HG03139 (cell line): ENCODE data around the gene RPS24.
A peak's percentile ranks its signal among the peaks of the same experiment; 100 is the strongest.

Experiments
- ATAC-seq: cut with Tn5 transposase; IDR thresholded peaks from one replicate; pipeline ENCODE4 v1.9.1; 2021; ENCODE audit not compliant: unreplicated experiment

Gene RPS24

DNA sequence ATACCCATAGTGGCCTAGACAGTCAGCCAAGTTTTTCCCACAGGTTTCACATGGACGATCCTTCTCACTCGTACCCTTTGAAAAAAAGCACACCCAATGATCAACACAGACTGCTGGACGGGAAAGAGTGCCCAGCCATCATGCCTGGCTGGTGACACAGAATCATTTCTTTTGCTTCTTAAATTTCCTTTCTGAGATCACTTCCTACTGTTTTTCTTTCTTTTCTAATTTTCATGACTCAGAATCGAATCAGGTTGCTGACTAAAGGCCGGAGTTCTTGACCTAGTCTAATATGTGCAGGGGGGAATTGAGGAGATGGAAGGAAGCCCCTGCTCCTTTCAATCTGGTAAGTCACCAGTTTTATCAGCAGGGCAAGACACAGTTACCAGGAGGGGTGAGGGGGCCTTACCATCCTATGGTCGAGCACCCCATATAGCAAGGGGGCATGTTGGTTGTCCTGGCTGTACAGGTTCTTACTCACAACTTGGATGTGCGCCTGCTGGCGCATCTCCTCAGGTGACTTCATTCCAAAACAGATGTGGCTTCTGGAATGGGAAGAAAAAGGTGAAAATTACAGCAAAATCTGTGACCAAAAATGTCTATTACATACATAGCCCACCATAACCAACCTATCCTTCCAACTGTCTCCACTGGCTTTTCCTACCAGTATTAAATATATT is 7.8 kb upstream of the RPS24 start:
- no peak for ATAC-seq

DNA sequence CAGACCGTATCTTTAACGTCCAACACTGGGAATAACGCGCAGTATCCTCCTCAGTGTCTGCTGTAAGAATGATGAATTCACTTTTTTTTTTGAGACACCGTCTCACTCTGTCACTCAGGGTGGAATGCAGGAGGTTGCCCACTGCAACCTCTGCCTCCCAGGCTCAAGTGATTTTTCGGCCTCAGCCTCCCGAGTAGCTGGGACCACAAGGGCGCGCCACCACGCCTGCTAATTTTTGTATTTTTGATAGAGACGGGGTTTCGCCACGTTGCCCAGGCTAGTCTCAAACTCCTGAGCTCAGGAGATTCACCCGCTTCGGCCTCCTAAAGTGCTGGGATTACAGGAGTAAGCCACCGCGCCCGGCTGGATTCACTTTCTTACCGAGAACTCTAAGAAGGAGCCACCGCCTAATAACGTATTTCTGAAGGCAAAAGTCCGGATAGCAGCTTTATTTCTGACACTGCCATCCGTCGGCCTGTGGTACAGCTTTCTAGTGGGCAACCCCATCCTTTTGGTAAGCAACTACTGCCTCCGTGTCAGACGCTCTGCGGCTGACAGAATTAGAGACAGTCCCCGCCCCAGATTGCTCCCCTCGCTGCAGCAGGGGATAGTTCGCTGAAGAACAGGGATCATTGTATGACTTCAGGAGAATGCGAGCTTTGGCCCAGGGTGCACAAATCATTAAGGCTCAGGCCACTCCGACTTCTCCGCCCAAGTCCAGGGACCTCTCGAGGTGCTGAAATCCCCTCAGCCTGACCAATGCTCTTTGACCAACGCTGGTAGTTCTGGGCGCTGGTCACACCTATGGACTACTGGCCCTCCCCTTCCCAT is 5.0 kb upstream of the RPS24 start:
- ATAC-seq, result no peak

DNA sequence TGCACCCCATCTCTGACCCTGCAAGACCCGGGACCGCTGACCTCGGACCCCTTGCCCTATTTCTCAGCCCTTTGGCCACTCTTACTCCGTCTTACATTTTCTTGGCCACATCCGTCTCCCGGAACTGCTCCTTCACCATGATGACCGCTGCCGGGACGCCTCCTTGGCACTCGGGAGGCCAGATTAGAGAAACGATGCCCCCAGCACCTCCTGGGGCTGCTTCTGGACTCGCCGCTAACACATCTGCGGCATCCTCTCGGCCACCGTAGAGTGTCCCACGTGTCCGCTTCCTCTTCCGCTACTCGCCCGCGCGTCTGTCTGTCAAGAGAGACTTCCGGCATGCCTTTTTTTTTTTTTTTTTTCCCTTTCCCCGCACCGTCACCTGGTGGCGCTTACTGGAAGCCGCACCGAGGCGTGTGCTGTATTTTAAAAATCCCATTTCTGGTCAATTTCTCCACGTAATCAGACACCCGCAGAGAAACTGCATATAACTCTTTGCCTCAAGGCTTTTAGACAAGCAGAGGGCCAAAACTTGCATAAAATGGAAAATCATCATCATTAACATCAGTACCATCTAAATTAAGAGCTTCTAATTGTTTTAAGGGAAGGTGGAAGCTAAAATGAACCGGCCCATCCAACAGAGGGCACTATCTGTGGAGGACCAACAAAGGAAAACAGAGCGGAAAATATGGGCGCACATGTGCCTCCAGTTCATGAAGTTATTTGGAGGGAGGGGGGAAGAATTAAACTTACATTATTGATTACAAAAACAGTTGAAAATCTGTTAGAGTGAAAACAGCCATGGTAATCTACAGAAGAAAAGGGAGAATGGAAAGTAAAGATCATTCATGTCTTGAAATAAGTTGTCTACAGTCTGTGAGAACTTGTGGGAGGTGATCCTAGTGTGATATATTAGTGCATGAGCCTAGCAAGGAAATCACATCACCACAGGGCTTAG is 4.1 kb upstream of the RPS24 start, which contains the start of gene POLR3A:
TSS of gene POLR3A (minus strand) at position 247 of the 958 bp plus-strand sequence. CDS start at position 139, 108 bp downstream.
- ATAC-seq, result peak; percentile 45

DNA sequence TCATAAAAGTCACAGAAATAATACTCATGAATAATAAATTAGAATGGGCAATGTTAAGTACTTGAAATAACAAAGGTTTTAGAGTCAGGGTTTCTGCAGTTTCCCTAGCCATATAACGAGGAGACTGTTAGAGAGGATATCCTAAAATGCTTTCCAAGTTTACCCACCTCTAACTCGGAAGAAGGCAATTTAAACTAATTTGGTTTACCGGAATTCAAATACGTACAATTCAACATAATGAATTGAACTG is 351 bp upstream of the RPS24 start:
- ATAC-seq, result no peak

DNA sequence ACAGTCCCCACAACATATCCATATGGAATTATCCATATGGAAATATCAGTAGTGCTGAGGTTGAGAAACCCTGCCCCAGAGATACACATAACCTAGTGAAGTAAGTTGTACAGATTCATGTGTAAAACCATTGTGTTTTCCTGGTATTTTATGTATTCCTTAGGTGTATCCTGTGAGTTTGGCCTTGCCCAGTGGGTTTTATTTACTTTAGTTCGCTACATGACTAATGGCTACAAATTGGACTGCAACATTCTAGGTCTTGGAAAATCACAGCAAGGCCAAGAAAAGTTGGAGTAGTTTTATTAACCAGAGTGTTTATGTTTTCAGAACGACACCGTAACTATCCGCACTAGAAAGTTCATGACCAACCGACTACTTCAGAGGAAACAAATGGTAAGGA is 1.4 kb downstream of the RPS24 start:
- no peak for ATAC-seq

DNA sequence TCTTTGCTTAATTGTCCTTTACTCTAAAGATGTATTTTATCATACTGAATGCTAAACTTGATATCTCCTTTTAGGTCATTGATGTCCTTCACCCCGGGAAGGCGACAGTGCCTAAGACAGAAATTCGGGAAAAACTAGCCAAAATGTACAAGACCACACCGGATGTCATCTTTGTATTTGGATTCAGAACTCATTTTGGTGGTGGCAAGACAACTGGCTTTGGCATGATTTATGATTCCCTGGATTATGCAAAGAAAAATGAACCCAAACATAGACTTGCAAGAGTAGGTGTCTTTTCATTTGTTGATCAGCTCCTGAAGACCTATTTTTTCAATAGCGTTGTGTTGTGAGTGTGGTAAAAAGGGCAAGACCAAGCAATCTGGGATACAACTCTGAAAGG is 1.8 kb downstream of the RPS24 start:
- ATAC-seq, result no peak

DNA sequence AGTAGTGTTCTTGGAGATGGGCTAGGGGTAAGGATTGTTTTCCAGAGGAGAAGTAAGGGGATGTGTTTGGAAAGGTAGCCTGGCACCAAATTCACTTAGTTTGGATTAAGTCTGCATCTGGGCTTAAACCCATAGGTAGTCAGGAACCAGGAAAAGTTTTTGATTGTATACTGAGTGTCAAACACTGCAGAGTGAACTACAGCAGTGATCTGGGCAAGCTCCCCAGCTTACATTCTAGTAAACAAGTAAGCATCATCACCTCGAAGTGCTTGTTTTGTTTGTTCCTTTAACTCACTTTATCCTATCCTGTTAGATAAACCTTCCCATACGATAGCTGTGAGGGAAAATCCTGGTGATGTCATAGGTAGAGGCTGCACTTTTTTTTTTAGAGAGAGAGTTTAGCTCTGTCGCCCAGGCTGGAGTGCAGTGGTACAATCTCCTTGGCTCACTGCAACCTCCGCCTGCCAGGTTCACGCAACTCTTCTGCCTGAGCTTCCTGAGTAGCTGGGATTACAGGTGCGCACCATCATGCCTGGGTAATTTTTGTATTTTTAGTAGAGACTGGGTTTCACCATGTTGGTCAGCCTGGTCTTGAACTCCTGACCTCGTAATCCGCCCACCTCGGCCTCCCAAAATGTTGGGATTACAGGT is 2.4 kb downstream of the RPS24 start:
- ATAC-seq, result no peak

DNA sequence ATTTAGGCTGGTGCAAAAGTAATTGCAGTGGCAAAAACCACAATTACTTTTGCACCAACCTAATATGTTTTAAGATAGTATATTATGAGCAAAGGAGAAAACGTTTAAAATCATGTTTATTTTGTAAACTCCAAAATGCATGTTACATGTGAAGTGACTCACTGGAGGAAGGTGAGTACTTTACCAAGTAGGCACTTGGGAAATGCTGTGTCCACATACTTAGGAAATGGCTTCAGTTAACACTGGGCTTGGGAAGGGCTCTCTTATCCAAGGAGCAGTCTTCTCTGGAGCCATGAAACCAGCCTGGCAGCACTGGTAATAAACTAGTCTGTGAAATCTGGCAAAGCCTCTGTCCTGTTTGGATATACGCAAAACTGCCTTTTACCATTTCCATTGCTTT is 4.4 kb downstream of the RPS24 start:
- no peak for ATAC-seq

DNA sequence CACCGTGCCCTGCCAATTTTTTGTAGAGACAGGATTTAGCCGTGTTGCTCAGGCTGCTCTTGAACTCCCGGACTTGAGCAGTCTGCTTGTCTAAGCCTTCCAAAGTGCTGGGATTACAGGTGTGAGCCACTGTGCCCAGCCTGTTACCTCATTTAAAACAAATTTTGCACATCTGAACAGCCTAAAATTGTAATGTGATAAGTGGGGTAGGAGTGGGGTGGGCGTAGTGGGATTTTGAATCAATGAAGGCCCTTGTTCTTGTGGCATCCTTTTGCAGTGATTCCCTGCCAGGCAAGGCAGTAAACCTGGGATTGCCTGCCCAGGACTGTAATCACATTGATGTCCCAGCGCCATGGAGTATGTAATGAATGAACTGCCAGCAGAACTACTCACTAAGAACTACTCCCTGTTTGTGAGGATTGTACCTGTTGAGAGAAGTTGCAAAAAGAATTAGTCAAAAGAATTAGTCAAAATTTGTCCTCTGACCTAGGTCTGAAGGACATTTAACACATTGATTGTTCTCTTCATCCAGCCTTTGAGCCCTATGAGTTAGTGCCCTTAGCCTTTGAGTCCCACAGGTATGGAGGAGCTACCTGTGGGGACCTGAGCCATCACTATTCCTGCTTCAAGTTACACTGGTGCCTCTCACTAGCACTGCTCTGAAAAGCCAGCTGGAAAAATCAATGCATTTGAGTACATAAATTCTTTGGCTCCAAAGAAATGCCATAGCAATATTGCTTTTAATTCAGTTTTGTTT is 5.3 kb downstream of the RPS24 start:
- no peak for ATAC-seq

DNA sequence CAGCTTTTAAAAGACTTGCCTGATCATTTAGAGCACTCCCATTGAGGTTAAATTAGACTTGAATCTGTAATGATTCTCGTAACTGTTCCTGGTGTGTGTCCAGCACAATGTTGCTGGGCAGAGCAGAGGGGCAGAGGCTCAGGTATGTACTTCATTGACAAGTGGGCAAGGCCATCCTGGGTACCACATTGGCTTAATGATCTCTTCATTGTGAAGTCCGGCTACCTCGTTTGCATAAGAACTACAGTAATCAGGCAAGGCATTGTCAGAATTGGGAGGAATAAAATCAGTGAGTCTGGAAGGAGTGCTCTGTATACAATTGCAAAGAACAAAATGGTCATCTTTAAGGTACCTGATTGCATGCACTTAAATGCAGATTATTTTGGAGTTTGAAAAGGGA is 6.1 kb downstream of the RPS24 start:
- ATAC-seq, result no peak

DNA sequence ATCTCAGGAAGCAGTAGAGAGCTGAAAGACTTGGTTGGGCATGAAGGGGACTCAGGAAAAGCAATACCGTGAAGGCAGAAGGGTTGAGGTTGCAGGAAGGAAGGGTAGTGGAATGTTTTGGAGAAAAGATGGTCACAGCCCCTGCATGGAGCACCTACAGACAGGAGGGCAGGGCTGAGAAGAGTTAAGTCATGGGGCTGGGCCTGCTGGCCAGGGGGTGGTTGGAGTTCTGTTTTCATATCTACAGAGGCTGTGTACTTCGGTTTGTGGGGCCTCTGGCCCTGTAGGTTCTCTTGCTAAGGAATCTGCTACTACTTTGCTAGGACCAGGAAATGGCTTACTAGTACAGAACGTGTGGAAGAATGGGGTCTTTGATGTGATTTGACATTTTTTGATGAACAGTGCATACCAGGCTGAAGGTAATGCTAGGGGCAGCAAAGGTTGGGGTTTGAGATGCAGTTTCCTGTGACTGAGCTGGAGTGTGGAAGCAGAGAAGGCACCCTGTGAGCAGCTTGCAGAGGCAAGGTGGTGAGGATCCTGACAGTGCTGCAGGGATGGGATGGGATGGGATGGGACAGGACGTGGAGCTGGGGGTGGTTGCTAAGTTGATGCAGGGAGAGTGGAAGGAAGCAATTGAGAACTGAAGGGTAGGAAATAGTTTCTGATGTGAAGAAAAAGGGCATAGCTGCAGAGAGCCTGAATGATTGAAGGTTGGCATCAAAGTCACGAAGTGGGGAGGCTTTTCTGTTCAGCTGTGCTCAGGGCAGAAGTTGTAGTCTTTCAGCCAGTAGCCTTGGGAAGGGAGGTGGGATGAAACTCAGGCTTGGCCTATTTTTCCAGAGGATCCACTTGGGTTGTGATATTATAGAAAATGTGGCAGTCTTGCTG is 7.8 kb downstream of the RPS24 start:
- ATAC-seq, result no peak

DNA sequence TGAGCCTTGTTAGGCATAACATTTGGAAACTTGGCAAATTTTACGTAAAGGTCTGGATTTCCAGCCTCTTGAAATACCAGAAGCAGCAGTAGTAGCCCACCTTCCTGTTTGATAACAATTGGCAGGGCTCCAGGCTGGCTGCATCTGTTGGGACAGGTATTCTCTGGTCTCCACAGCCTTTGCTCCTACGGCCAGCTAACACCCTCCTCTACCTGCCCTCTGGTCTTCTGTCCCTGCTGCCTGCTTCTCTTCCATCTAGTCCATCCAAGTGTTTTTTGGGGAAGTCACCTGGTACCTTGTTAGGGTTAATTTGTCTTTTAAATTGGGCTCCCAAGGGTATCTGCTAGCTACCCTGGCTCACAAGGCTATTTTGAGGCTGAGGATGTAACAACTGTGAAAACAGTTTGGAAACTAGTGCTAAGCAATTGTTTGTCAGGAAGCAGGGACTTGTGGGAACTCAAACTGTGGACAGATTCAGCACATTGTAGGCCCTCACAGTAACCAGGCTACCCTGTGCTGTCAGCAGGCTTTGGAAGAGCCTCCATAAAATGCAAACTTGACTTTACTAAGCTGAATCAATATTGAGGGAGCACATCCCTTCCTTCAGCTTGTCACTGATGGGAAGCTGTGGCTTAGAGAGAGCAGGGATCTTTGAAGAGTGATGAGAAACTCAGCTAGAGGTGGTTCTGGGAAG is 8.5 kb downstream of the RPS24 start:
- ATAC-seq, result no peak

DNA sequence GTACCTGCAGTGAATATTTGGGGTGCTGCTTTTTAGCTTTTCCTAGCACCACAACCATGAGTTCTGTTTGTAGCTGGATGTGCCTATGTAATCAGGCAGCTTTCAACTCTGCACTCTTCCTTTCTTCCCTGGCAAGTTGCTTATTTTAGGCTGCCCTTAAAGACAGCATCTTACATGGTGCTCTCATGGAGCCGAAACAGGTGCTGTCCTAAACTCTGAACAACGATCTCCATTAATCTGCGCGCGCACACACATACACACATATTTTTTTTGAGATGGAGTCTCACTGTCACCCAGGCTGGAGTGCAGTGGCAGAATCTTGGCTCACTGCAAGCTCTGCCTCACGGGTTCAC is 9.1 kb downstream of the RPS24 start:
- no peak for ATAC-seq

DNA sequence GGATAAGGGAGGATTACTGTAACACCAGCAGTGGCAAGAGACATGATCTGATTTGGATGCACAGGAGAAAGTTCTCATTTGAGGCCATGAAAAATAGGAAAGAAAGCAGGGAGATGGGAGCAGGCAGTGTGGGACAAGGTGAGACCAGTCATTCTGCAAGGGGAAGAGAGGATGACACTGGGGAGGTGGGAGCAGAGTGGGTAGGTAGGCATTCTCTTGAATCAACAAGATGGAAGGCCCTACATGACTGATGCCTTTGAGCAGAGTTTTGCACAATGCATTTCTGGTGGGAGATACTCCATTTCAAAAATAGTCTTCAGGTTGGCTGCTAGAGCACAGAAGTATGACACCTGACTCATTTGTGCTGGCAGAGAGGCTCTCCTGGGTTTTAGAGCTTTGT is 10.5 kb downstream of the RPS24 start:
- no peak for ATAC-seq

DNA sequence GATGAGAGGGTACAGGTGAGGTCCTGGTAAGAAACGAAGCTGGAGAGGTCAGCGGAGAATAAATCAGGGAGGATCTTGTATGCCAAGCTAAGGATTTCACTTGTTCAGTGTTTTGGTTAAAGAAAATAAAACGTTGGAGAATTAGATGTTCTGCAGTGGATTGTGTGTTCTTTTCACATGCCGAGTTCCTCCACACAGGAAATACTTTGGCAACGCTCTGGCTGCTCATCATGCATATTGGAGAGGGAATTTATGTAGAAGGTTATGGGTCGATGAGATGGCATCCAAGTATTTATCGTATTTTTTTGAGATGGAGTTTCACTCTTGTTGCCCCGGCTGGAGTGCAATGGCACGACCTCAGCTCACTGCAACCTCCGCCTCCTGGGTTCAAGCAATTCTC is 11.0 kb downstream of the RPS24 start:
- no peak for ATAC-seq

DNA sequence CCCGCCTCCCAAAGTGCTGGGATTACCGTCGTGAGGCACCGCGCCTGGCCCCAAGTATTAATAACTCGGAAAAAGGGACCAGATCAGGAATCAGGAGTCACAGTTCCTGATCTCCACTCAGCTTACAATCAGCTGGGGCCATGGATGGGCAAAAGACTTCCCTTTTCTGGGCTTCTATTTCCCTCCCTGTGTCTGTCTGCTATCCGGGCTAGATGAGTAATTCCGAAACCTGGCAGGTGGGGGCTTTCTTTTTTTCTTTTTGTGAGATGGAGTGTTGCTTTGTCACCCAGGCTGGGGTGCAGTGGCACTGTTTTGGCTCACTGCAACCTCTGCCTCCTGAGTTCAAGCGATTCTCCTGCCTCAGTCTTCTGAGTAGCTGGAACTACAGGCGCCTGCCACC is 11.6 kb downstream of the RPS24 start:
- ATAC-seq, result peak; percentile 41

DNA sequence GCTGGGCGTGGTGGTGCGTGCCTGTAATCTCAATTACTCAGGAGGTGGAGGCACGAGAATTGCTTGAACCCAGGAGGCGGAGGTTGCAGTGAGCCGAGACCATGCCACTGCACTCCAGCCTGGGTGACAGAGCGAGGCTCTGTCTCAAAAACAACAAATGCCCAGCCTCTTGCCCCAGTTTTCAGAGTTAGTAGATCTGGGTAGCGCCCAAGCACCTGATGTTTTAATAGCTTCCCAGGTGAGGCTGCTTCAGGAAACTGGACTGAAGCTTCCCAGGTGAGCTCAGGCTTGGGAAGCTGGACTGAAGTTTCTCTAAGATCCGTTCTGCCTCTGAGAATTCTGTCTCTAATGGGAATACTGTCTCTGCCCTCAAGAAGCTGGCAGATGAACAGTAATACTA is 12.2 kb downstream of the RPS24 start:
- ATAC-seq, result no peak

DNA sequence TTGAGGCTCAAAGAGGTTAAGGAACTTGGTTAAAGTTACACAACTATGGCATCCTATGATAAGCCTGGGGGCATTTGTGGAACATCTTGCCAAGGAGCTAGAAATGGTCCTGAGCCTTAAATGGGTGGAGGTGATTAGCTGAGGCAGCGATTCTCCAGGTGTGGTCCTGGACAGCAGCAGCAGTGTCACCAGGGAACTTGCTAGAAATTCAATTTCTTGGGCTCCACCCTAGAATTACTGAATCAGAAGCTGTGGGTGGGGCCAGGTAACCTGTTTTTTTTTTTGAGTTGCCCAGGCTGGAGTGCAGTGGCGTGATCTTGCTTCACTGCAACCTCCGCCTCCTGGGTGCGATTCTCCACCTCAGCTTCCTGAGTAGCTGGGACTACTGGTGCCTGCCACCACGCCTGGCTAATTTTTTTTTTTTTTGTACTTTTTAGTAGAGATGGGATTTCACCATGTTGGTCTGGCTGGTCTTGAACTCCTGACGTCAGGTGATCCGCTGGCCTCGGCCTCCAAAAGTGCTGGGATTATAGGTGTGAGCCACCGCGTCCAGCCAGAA is 13.1 kb downstream of the RPS24 start:
- ATAC-seq, result no peak
